Astrocyte (in vitro differentiated cells and primary cell): Measurements from ENCODE around the gene TSGA10. TPM values are rescaled to one million over a fixed set of nuclear protein-coding genes. Genes with fewer than 3 reads are reported as not detected.

Source experiments
- DNase-seq: peaks from one replicate; pipeline ENCODE4 v3.0.0-alpha.2; 2010; ENCODE audit warnings: low read depth
- FAIRE-seq: peaks from 2 replicates; lab custom pipeline; 2011; peaks lifted over from hg19 to GRCh38; lab: Jason Lieb, UNC
- H2AFZ ChIP-seq: 2 replicates; pipeline ENCODE4 v1.6.0; 2012; ENCODE audit warnings: low read depth, low read length, inconsistent platforms
- H3K27ac ChIP-seq: 2 replicates; pipeline ENCODE4 v1.5.1; 2011; ENCODE audit warnings: low read depth, low read length, inconsistent platforms
- H3K27me3 ChIP-seq: 2 replicates; pipeline ENCODE4 v1.6.0; 2011; ENCODE audit warnings: low read length, inconsistent platforms; ENCODE audit not compliant: insufficient read depth
- H3K36me3 ChIP-seq: 2 replicates; pipeline ENCODE4 v1.5.1; 2011; ENCODE audit warnings: low read length, inconsistent platforms; ENCODE audit not compliant: insufficient read depth
- H3K4me1 ChIP-seq: 2 replicates; pipeline ENCODE4 v1.5.1; 2011; ENCODE audit warnings: low read length, inconsistent platforms; ENCODE audit not compliant: insufficient read depth
- H3K4me2 ChIP-seq: 2 replicates; pipeline ENCODE4 v1.6.0; 2012; ENCODE audit warnings: low read length, inconsistent platforms
- H3K4me3 ChIP-seq: 2 replicates; pipeline ENCODE4 v1.5.1; 2011; ENCODE audit warnings: low read depth, mild to moderate bottlenecking, low read length, inconsistent platforms; ENCODE audit not compliant: insufficient read depth
- H3K79me2 ChIP-seq: 2 replicates; pipeline ENCODE4 v1.6.0; 2012; ENCODE audit warnings: mild to moderate bottlenecking, low read length, inconsistent platforms; ENCODE audit not compliant: insufficient read depth
- H3K9ac ChIP-seq: 2 replicates; pipeline ENCODE4 v1.6.0; 2012; ENCODE audit warnings: mild to moderate bottlenecking, low read length, inconsistent platforms
- H3K9me3 ChIP-seq: 2 replicates; pipeline ENCODE4 v1.5.1; 2012; ENCODE audit warnings: low read depth, mild to moderate bottlenecking, low read length, inconsistent platforms; ENCODE audit not compliant: insufficient read depth
- H4K20me1 ChIP-seq: 2 replicates; pipeline ENCODE4 v1.6.0; 2012; ENCODE audit warnings: low read length, inconsistent platforms; ENCODE audit not compliant: insufficient read depth
- H3K27ac Mint-ChIP-seq: one replicate; pipeline ENCODE4 v1.8.0; 2021; ENCODE audit warnings: mild to moderate bottlenecking, mixed read lengths; ENCODE audit not compliant: unreplicated experiment
- H3K27me3 Mint-ChIP-seq: one replicate; pipeline ENCODE4 v1.8.0; 2021; ENCODE audit warnings: low read depth, mixed read lengths; ENCODE audit not compliant: unreplicated experiment
- H3K36me3 Mint-ChIP-seq: one replicate; pipeline ENCODE4 v1.8.0; 2021; ENCODE audit warnings: low read depth, mixed read lengths; ENCODE audit not compliant: unreplicated experiment
- H3K4me1 Mint-ChIP-seq: one replicate; pipeline ENCODE4 v1.8.0; 2021; ENCODE audit warnings: low read depth, mixed read lengths; ENCODE audit not compliant: unreplicated experiment
- H3K4me3 Mint-ChIP-seq: one replicate; pipeline ENCODE4 v1.8.0; 2021; ENCODE audit warnings: mild to moderate bottlenecking, moderate library complexity, mixed read lengths; ENCODE audit not compliant: unreplicated experiment
- H3K9me3 Mint-ChIP-seq: one replicate; pipeline ENCODE4 v1.8.0; 2021; ENCODE audit warnings: mild to moderate bottlenecking, mixed read lengths; ENCODE audit not compliant: unreplicated experiment
- CTCF ChIP-seq: IDR thresholded peaks from 2 replicates; pipeline ENCODE4 v1.5.1; 2011; ENCODE audit warnings: low read depth, mild to moderate bottlenecking, inconsistent platforms, low read length, moderate library complexity; ENCODE audit not compliant: insufficient read depth
- EZH2 ChIP-seq: IDR thresholded peaks from 2 replicates; pipeline ENCODE4 v1.6.1; 2012; ENCODE audit warnings: mild to moderate bottlenecking, low read length, inconsistent platforms; ENCODE audit not compliant: insufficient read depth
- total RNA-seq: library from RNA; stranded (reverse); gene quantifications from 2 replicates; pipeline ENCODE4 v1.2.1, GENCODE V29; 2021

Gene TSGA10
- total RNA-seq, 1 donor from 2014 or later, result 3.9 TPM

- Histone ChIP-seq H3K27ac (no peak overlapping the region), H3K27me3 (peaks cover 2% of the 10 kb centered on the region), H3K79me2 (no peaks in the 10 kb centered on the region), H3K9me3 (no peaks in the 10 kb centered on the region), H3K4me1 (no peaks in the 10 kb centered on the region), H3K4me2 (no peak overlapping the region), H3K9ac (no peak overlapping the region), H3K36me3 (no peaks in the 10 kb centered on the region), H3K4me3 (no peak overlapping the region), H2AFZ (no peak overlapping the region), H4K20me1 (no peaks in the 10 kb centered on the region)
- Mint-ChIP-seq H3K27ac (no peak overlapping the region), H3K36me3 (peaks cover 2% of the 10 kb centered on the region), H3K4me3 (no peak overlapping the region), H3K27me3 (no peaks in the 10 kb centered on the region), H3K9me3 (peaks cover 4% of the 10 kb centered on the region), H3K4me1 (peaks cover 4% of the 10 kb centered on the region)
- TF ChIP-seq EZH2, result no peak
- no peak for TF ChIP-seq CTCF
- no peak for DNase-seq
- FAIRE-seq, result no peak
These were observed 123.3 kb downstream of the TSGA10 start for GRCh38 chr2:99031481-99031880.

DNA sequence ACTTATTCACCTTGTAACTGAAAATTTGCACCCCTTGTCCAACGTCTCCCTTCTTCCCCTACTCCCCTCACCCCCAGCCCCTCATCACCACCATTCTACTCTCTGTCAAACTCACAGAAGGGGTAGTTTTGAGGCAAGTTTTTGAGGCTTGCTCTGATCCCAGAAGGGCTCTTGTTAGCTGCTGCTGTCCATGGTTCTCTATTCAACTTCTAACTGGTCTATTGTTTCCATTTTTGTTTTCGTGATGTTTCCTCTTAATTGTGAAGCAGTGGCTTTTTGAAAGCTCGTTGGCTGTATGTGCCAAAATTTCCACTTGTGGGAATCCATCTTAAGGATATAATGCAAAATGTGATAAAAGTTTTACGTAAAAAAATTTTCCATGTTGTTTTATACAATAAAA lies 126.2 kb downstream of the TSGA10 start:
- Mint-ChIP-seq H3K9me3 (peaks cover 9% of the 10 kb centered on the region), H3K4me3 (no peak overlapping the region), H3K27me3 (no peaks in the 10 kb centered on the region), H3K36me3 (peaks cover 2% of the 10 kb centered on the region), H3K4me1 (peaks cover 2% of the 10 kb centered on the region), H3K27ac (no peak overlapping the region)
- H3K4me3 ChIP-seq, result no peak overlapping the region
- H3K9ac ChIP-seq, result no peak overlapping the region
- peaks cover 2% of the 10 kb centered on the region for H3K27me3 ChIP-seq
- DNase-seq (no peak), FAIRE-seq (no peak)
- H4K20me1 ChIP-seq, result no peaks in the 10 kb centered on the region
- TF ChIP-seq CTCF, result no peak
- TF ChIP-seq EZH2, result no peak
- no peaks in the 10 kb centered on the region for H3K79me2 ChIP-seq
- no peak overlapping the region for H2AFZ ChIP-seq
- no peaks in the 10 kb centered on the region for H3K9me3 ChIP-seq
- H3K4me1 ChIP-seq, result no peaks in the 10 kb centered on the region
- no peak overlapping the region for H3K4me2 ChIP-seq
- no peak overlapping the region for H3K27ac ChIP-seq
- no peaks in the 10 kb centered on the region for H3K36me3 ChIP-seq

DNA sequence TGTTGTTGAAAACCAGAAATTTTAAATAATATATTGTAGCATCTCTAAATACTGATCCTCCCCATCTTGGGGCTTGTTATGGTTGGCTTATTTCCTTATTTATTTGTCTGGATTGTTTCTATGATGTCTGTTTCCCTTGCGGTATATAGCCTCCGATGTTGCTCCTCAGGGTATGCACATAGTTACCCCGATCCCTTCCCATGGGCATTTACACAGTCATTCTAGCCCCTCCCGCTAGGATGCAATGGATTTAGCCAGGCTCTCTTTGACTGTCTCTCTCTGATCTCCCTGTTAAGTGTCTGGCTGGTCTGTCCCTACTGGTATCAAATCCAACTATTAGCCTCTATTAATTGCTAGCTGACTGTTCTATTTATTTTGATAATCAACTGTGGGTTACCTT lies 126.9 kb downstream of the TSGA10 start:
- H3K27ac Mint-ChIP-seq, result no peak overlapping the region
- H3K36me3 Mint-ChIP-seq, result peaks cover 2% of the 10 kb centered on the region
- no peaks in the 10 kb centered on the region for H4K20me1 ChIP-seq
- peaks cover 9% of the 10 kb centered on the region for H3K9me3 Mint-ChIP-seq
- no peak overlapping the region for H3K4me3 Mint-ChIP-seq
- H3K9me3 ChIP-seq, result no peaks in the 10 kb centered on the region
- no peak overlapping the region for H2AFZ ChIP-seq
- H3K4me2 ChIP-seq, result no peak overlapping the region
- no peaks in the 10 kb centered on the region for H3K4me1 ChIP-seq
- no peak for TF ChIP-seq EZH2
- TF ChIP-seq CTCF, result no peak
- no peak overlapping the region for H3K27ac ChIP-seq
- H3K27me3 ChIP-seq, result peaks cover 2% of the 10 kb centered on the region
- no peaks in the 10 kb centered on the region for H3K27me3 Mint-ChIP-seq
- no peak overlapping the region for H3K9ac ChIP-seq
- peaks cover 2% of the 10 kb centered on the region for H3K4me1 Mint-ChIP-seq
- no peaks in the 10 kb centered on the region for H3K79me2 ChIP-seq
- H3K36me3 ChIP-seq, result no peaks in the 10 kb centered on the region
- DNase-seq (no peak), FAIRE-seq (no peak)
- H3K4me3 ChIP-seq, result no peak overlapping the region
